Left cardiac atrium (tissue), 2 donors: Measurements from ENCODE around the gene PNPLA3. TPM values are rescaled to one million over a fixed set of nuclear protein-coding genes. Genes with fewer than 3 reads are reported as not detected.

Source experiments
- total RNA-seq, 2 donors: library from RNA; stranded (reverse); fragmentation: NEBNext Ultra II Directional; extraction: Animal tissue kit (Norgen Biotek cat#: 25700); gene quantifications; one replicate each; pipeline ENCODE4 v1.2.1, GENCODE V29; 2021
- donor health status: DM: no; HTN: yes; CAD: no; lungs with severe emphysema.
- donor health status: DM: yes; HTN: yes; CAD: no.

PNPLA3 gene
- total RNA-seq, 2 donors from 2014 or later = 1.5 to 5.2 TPM

Other genes with a start within 250 kb of the PNPLA3 start
- 1 to 10 TPM; 1.7 to 1.8 TPM for gene EFCAB6, start 111.5 kb upstream of the PNPLA3 start, total RNA-seq
- under 1 TPM; 0.29 to 0.63 TPM for gene SULT4A1, start 61.3 kb upstream of the PNPLA3 start, total RNA-seq
- gene PNPLA5, start 31.8 kb upstream of the PNPLA3 start, total RNA-seq = not detected
- gene SAMM50, start 31.6 kb downstream of the PNPLA3 start, total RNA-seq = 10 to 100 TPM; 55.5 to 67.6 TPM
- 100 to 1,000 TPM in 1 of 2 donors, 10 to 100 TPM in 1; 95.5 to 113 TPM for gene PARVB, start 100.5 kb downstream of the PNPLA3 start, total RNA-seq